Prostate gland (tissue), 2 donors: ENCODE data around the gene RAB28. TPM values are rescaled to one million over a fixed set of nuclear protein-coding genes. Genes with fewer than 3 reads are reported as not detected.

ENCODE experiments used
- DNase-seq: peaks from one replicate; pipeline ENCODE4 v3.0.0-alpha.2; 2019; ENCODE audit warnings: low spot score
- H3K27ac ChIP-seq, 2 donors: fragments of 200-600 bp; sonication (generic); 2 replicates each; pipeline ENCODE4 v1.5.1; 2017 to 2019
- H3K27me3 ChIP-seq: fragments of 200-600 bp; sonication (generic); replicated peaks from 2 replicates; pipeline ENCODE4 v1.5.1; 2019; ENCODE audit not compliant: insufficient read depth
- H3K36me3 ChIP-seq, 2 donors: fragments of 200-600 bp; sonication (generic); 1 replicate in 1 of 2; 2 replicates in 1 of 2; pipeline versions ENCODE4 v1.5.1 to v1.8.1; 2017 to 2019
- H3K4me1 ChIP-seq: fragments of 200-600 bp; sonication (generic); replicated peaks from 2 replicates; pipeline ENCODE4 v1.5.1; 2019
- H3K4me3 ChIP-seq, 2 donors: fragments of 200-600 bp; sonication (generic); 2 replicates each; pipeline ENCODE4 v1.5.1; 2017 to 2019
- H3K9me3 ChIP-seq: fragments of 200-600 bp; sonication (generic); 2 replicates; pipeline ENCODE4 v1.5.1; 2017
- POLR2A ChIP-seq: fragments of 450-650 bp; IDR thresholded peaks from one replicate; pipeline ENCODE4 v1.6.1; 2016; ENCODE audit warnings: antibody characterized with exemption, mild to moderate bottlenecking
- POLR2AphosphoS5 ChIP-seq: sonication (generic); formaldehyde crosslinking; IDR thresholded peaks from one replicate; pipeline ENCODE4 v1.6.1; 2017; ENCODE audit warnings: antibody characterized with exemption
- WGBS: methylation state at CpG from one replicate; pipeline ENCODE4 v1.1.5; 2018; 5-methylcytosine and 5-hydroxymethylcytosine counted together
- intact Hi-C: fragments of 100-400 bp; cut with DNase I; formaldehyde crosslinking; loops from one replicate; pipeline ENCODE4 v1.14.2; 2022
- total RNA-seq, 2 donors: library from RNA; depleted of rRNA; stranded (reverse); fragments of >200 nt; gene quantifications; one replicate each; pipeline ENCODE4 v1.1.0, GENCODE V29; 2016
- TF ChIP-seq, protein P1 (sequence below), 4 experiments: fragments of 200-600 bp in 2 of 4; fragments of 450-650 bp in 2 of 4; sonication (generic) in 2 of 4; IDR thresholded peaks; 1 replicate in 3 of 4; 2 replicates in 1 of 4; pipeline ENCODE4 v1.5.1; 2016 to 2019; ENCODE audit warnings: antibody characterized with exemption in 4 of 4, mild to moderate bottlenecking in 2 of 4, moderate library complexity in 2 of 4

The RAB28 gene
- total RNA-seq, 2 donors from 2014 or later, result 19.7 to 21.4 TPM

DNA sequence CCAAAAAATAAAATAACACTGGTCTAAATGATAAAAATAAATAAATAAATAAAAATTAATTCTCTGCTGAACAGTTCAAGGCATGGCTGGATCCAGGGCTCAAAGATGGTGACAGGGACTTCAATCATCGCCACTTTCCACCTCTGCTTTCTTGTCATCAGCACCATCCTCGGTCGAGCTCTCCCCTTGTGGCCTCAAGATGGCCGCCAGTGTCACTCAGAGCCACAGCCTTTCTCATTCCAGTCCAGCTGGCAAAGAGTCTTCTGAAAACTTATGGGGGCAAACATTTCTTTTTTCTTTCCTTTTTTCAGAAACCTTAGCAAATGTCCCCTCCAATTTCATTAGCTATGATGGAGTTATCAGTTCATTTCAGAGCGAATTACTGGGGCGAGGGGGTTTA is 119.5 kb downstream of the RAB28 start:
- intact Hi-C loops, result no loop called here
- WGBS, result 98% methylated on average over 6 of the region's 6 CpGs
- Histone ChIP-seq H3K27me3 (no peaks in the 10 kb centered on the region), H3K4me3 (no peak overlapping the region), H3K4me1 (no peaks in the 10 kb centered on the region), H3K27ac (no peak overlapping the region), H3K9me3 (no peaks in the 10 kb centered on the region), H3K36me3 (no peaks in the 10 kb centered on the region)
- DNase-seq, result no peak
- TF ChIP-seq, protein P1, sequence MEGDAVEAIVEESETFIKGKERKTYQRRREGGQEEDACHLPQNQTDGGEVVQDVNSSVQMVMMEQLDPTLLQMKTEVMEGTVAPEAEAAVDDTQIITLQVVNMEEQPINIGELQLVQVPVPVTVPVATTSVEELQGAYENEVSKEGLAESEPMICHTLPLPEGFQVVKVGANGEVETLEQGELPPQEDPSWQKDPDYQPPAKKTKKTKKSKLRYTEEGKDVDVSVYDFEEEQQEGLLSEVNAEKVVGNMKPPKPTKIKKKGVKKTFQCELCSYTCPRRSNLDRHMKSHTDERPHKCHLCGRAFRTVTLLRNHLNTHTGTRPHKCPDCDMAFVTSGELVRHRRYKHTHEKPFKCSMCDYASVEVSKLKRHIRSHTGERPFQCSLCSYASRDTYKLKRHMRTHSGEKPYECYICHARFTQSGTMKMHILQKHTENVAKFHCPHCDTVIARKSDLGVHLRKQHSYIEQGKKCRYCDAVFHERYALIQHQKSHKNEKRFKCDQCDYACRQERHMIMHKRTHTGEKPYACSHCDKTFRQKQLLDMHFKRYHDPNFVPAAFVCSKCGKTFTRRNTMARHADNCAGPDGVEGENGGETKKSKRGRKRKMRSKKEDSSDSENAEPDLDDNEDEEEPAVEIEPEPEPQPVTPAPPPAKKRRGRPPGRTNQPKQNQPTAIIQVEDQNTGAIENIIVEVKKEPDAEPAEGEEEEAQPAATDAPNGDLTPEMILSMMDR (IDR thresholded peaks at IDR 0.05), result no peak
- no peak for TF ChIP-seq POLR2AphosphoS5
- no peak for TF ChIP-seq POLR2A

DNA sequence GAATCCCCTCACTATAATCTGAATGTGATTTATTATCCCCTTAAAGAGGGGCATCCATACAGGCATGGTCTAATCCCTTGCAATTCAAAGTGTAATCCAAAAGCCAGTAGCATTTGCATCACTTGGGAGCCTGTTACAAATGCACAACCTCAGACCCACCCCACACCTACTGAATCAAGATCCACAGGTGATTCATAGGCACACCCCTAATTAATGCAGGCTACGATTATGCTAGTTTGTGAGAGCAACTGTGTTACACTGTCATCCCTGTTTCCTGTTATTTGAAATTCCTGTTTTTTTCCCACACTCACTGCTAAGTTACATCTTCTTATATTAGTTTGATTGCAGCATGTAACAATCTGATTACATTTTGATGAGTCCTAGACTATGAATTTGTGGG is 120.0 kb downstream of the RAB28 start:
- TF ChIP-seq, protein P1 (IDR thresholded peaks at IDR 0.05), result no peak
- TF ChIP-seq POLR2AphosphoS5, result no peak
- TF ChIP-seq POLR2A, result no peak
- WGBS, result 95% methylated on average over 1 of the region's 1 CpG
- Histone ChIP-seq H3K27me3 (no peaks in the 10 kb centered on the region), H3K36me3 (no peaks in the 10 kb centered on the region), H3K4me3 (no peak overlapping the region), H3K9me3 (no peaks in the 10 kb centered on the region), H3K4me1 (no peaks in the 10 kb centered on the region), H3K27ac (no peak overlapping the region)
- DNase-seq, result no peak
- intact Hi-C loops, result no loop called here

DNA sequence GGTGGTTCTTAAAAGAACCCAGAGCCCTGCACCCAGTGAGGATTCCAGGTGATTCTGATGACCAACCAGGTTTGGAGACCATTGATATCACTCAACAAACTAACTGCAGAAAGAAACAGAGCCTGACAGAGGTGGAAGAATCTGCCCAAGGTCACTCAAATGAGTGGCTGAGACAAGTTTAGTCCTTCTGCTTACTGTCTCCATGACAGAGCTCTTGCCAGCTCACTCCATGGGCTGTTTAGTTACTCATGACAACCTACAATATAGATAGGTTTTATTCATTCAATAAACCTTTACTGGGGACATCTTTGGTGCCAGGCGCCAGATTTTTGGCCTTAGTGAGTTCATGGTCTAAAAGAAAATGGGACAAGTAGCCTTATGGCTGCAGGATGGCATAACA is 124.3 kb downstream of the RAB28 start:
- WGBS, result 100% methylated on average over 1 of the region's 1 CpG
- intact Hi-C loops, result no loop called here
- no peaks in the 10 kb centered on the region for H3K27me3 ChIP-seq
- H3K4me3 ChIP-seq, result no peak overlapping the region
- H3K27ac ChIP-seq, result no peak overlapping the region
- no peaks in the 10 kb centered on the region for H3K4me1 ChIP-seq
- TF ChIP-seq, protein P1 (IDR thresholded peaks at IDR 0.05), result no peak
- no peak for TF ChIP-seq POLR2A
- TF ChIP-seq POLR2AphosphoS5, result no peak
- H3K9me3 ChIP-seq, result no peaks in the 10 kb centered on the region
- DNase-seq, result no peak
- no peaks in the 10 kb centered on the region for H3K36me3 ChIP-seq

DNA sequence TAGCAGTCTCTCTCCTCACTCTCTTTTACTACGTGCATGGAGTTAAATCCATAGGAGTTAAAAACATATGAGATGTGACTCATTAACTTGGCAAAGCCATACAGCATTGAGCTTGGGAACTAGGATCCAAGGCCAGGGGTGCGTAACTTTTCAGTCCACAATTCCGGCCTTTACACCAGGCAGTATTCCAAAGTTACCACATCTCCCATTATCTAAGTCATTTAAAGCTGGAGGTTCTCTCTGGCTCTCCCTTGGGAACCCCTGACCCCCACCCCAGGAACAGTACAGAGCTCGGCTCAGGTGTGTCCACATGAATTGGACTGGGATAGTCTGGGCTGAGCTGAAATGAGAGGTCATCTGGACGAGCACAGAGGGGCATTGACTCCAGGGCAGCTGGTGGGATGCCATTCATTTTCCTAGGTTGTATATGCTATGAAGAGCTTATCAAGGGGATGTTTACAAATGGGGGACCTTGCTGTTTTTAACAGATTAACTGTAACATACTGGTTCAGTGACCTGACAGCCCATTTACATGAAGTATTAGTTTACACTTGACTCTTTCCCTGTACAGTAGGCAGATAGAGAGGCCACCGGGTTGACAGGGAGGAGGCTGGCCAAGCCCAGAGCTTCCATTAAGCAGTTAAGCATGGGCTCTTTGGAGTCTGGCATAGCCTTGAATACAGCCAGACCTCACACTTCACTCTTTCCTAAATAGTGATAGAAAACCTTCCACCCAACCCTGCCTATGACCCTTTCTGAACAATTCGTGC is 128.8 kb downstream of the RAB28 start:
- WGBS, result 92% methylated on average over 7 of the region's 7 CpGs
- Histone ChIP-seq H3K4me1 (no peaks in the 10 kb centered on the region), H3K27ac (no peak overlapping the region), H3K9me3 (no peaks in the 10 kb centered on the region), H3K36me3 (no peaks in the 10 kb centered on the region), H3K27me3 (no peaks in the 10 kb centered on the region), H3K4me3 (no peak overlapping the region)
- intact Hi-C loops, result no loop called here
- DNase-seq, result no peak
- TF ChIP-seq POLR2AphosphoS5 (no peak), POLR2A (no peak)
- TF ChIP-seq, protein P1 (IDR thresholded peaks at IDR 0.05), result no peak

DNA sequence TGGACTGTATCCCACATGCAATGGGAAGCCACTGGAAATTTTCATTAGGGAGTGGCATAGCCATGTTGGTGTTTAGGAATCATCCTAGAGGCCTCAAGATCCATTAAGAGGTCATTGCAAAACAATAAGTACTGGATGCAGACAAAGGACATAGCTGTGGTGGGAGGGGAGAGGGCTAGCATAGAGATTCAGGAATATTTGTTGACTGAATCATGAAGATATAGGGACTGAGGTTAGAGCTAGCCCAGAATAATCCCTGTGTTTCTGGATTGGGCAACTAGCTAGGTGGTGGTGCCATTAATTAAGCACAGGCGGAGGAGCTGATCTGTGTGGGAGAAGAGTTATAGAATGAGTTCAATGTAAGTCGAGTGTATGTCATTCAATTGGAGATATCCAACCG is 135.0 kb downstream of the RAB28 start:
- H3K36me3 ChIP-seq, result no peaks in the 10 kb centered on the region
- H3K4me1 ChIP-seq, result no peaks in the 10 kb centered on the region
- H3K27ac ChIP-seq, result no peak overlapping the region
- WGBS, result 96% methylated on average over 3 of the region's 3 CpGs
- no peaks in the 10 kb centered on the region for H3K9me3 ChIP-seq
- DNase-seq, result no peak
- TF ChIP-seq, protein P1 (IDR thresholded peaks at IDR 0.05), result no peak
- no peak for TF ChIP-seq POLR2AphosphoS5
- intact Hi-C loops, result no loop called here
- H3K4me3 ChIP-seq, result no peak overlapping the region
- no peaks in the 10 kb centered on the region for H3K27me3 ChIP-seq
